HG02840 (cell line): Measurements from ENCODE around the gene SPATS2L.

Experiments
- ATAC-seq: cut with Tn5 transposase; IDR thresholded peaks from one replicate; pipeline ENCODE4 v1.9.1; 2021; ENCODE audit warnings: mild to moderate bottlenecking, moderate library complexity, moderate number of reproducible peaks; ENCODE audit not compliant: unreplicated experiment, low FRiP score

The SPATS2L gene

GRCh38 chr2:200288670-200289429 is 17.6 kb upstream of the SPATS2L start:
- no peak for ATAC-seq

GRCh38 chr2:200296118-200296517 is 10.4 kb upstream of the SPATS2L start:
- ATAC-seq, result no peak

- no peak for ATAC-seq
Measured at GRCh38 chr2:200297100-200297499, 9.4 kb upstream of the SPATS2L start.

- no peak for ATAC-seq
Measured at GRCh38 chr2:200297989-200298388, 8.5 kb upstream of the SPATS2L start.

GRCh38 chr2:200298816-200299215 is 7.7 kb upstream of the SPATS2L start:
- ATAC-seq, result no peak

GRCh38 chr2:200300065-200300464 is 6.4 kb upstream of the SPATS2L start:
- ATAC-seq, result no peak

GRCh38 chr2:200300638-200301314 is 5.7 kb upstream of the SPATS2L start:
- no peak for ATAC-seq

GRCh38 chr2:200301953-200302858 is 4.3 kb upstream of the SPATS2L start:
- ATAC-seq, result no peak

- ATAC-seq, result no peak
Measured at GRCh38 chr2:200302940-200303727, 3.4 kb upstream of the SPATS2L start.

- no peak for ATAC-seq
Measured at GRCh38 chr2:200305797-200306195, 697 bp upstream of the SPATS2L start.

- peak; percentile 47 for ATAC-seq
Measured at GRCh38 chr2:200306931-200307723, 634 bp downstream of the SPATS2L start.

GRCh38 chr2:200307724-200308545 is 1.4 kb downstream of the SPATS2L start:
- ATAC-seq, result no peak

- ATAC-seq, result no peak
Measured at GRCh38 chr2:200308546-200309295, 2.2 kb downstream of the SPATS2L start.

GRCh38 chr2:200309296-200310049 is 3.0 kb downstream of the SPATS2L start:
- no peak for ATAC-seq

- no peak for ATAC-seq
Measured at GRCh38 chr2:200310545-200310971, 4.1 kb downstream of the SPATS2L start.

GRCh38 chr2:200311139-200311538 is 4.6 kb downstream of the SPATS2L start:
- no peak for ATAC-seq

- ATAC-seq, result no peak
Measured at GRCh38 chr2:200314976-200315567, 8.6 kb downstream of the SPATS2L start.
